ENCODE measurements around the gene MCTP1.
"Not testable (repeated sequence)": the region's sequence is repeated elsewhere in the genome, so short reads cannot be mapped to it uniquely, and the experiment has no call there.

Gene MCTP1

DNA sequence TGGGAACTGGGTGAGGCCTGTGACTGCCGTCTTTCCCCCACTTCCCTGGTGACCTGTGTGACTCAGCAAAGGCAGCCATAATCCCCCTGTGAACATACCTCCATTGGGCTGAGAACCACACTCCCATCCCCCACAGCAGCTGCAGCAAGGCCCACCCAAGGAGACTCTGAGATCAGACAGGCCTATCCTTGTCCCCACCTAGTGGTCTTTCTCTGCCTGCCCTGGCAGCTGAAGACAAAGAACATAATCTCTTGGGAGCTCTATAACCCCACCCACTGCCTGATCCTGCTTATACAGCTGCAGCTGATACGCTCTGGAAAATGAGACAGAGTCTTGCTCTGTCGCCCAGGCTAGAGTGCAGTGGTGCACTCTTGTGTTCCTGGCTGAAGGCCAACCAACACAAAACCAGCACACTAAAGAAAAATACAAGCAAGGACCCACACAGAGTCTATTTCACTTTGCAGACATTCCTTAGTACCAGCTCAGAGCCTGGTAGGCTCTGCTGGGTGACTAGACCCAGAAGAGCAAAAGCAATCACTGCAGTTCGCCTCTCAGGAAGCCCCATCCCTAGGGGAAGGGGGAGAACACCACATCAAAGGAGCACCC is 106.7 kb downstream of the MCTP1 start:
- no peak for DNase-seq (ENCODE audit: low spot score)

DNA sequence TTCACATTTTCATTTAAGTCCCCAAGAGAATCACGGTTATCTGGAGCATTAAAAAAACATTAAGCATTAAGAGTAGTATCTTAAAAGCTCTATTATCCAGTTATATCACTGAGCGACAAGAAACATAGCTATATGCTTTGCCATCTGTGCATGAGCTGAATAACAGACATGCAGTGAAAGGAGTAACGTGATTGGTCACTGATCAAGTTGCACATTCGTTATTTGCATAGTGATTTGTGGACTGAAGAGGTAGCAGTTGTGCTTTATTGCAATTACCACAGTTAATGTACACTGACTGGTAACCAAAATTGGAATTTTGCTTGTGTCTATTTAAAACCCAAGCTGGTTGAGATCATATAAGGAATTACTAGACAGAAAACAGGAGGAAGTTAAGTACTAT is 107.4 kb downstream of the MCTP1 start:
- DNase-seq (ENCODE audit: low spot score): no peak

DNA sequence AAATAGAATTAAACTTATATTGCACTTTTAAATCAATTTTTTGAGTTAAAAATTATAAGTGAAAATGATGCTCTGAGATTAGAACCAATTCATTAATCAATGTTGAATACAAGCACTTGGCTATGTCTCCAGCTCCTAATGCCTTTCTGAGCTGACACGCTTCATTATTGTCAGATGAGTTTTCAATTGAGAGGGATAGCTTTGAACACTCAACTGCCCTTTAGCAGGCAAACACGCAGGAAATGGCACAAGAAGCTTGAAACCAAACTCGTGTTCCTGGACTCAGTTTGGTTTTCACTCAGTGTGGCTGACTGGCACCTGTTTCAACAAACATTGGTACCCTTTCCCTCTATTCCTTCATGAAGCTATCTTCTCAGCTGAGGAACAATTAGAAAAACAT is 109.8 kb downstream of the MCTP1 start:
- DNase-seq (ENCODE audit: low spot score): no peak

DNA sequence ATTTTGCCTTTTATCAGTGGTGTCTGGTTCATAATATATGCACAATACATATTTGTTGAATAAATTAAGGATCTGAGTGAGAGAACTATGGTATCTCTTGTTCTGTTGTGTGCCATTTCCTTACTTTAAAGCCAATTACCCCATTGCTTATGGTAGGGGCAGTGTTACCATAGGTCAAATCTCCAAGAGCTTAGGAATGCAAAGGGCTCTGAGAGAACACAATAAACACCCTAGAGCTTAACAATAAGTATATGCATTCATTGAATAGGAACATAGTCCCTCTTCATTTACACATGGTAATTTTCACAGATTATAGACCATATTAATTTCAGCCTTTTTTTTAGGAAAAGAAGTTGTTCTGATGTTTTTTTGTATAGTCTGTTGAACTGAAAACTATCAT is 112.2 kb downstream of the MCTP1 start:
- no peak for DNase-seq (ENCODE audit: low spot score)

DNA sequence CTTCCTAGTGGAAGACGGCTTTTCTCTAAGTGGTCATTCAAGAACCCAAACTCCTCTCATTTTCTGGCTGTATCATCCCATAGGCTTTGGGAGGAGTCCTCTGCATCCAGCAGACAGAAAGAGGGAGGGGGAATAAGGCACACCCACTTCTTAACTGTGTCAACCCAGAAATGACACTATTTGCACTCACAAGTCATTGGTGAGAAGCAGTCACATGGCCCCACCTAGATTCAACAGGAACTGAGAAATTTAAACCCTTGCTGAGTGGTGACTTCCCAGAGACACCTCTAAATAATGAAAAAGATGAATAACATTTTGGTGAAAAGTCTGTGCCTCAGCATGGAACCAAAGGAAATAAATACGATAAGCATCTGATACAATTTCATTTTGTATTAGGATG is 120.0 kb downstream of the MCTP1 start:
- DNase-seq (ENCODE audit: low spot score): no peak

DNA sequence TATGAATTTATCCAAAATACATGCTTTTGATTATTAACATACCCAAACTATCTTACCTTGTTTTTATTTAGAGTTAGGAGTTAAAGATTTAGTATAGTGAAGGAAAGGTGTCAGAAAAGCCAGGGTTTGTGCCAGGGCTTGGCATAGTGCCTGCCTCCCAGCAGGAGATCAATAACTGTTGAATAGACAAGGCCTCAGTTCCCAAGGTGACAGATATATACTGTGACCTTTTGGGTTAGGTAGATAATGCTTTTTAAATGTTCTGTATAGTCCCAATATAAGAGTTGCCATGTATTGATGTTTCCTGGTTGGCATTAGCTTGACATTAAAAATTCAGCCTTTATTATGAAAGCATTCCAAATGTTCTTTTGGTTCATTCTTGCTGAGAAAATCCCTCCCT is 121.8 kb downstream of the MCTP1 start:
- DNase-seq (ENCODE audit: low spot score): no peak

DNA sequence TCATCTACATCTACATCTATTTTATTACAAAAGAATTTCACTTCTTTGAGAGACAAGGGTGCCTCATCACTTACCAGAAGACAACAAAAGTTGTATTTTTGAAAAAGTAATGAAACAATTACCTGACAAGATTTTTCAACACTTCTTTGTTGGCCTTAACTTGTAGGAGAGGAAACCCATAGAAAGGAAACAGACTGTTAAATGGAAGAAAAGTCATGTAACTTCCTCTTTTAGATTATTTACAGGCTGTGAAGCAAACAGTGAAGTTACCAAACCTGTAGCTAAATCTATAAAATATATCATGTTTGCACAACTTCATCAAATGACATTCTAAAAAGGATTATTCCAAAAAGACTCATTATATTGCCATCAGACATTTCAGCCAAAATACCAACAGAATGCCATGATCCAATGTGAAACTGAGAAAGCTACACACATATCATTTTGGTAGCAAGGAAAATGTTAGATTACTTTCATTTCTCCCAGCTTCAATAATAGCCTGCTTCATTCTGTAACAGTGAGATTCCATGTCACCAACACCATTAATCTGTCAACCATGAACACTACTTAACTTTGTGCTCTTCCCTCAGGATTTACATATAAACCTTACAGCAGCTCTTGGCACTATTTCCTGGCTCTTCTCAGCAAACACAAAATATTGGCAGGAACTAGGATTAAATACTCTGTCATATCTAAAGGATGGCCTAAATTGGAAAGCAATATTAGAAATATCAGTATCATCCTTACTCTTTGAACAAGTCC is 122.5 kb downstream of the MCTP1 start:
- DNase-seq (ENCODE audit: low spot score): no peak

DNA sequence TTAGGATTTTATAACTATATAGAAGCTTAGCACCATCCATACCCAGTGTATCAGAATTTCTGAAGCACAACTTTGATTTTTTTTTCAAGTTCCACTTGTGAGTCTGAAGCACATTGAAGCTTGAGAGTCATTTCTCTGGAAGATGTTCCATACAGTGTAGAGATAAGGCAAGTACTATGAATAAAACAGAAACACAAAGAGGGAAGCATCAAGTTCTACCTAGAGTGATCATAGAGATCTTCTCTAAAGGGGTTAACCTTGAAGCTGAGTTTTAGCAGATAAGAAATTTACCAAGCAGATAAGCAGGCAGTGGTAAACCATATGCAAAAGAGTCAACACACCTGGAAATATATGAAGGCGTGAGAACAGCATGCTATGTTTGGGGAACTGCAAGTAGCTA is 125.3 kb downstream of the MCTP1 start:
- no peak for DNase-seq (ENCODE audit: low spot score)

DNA sequence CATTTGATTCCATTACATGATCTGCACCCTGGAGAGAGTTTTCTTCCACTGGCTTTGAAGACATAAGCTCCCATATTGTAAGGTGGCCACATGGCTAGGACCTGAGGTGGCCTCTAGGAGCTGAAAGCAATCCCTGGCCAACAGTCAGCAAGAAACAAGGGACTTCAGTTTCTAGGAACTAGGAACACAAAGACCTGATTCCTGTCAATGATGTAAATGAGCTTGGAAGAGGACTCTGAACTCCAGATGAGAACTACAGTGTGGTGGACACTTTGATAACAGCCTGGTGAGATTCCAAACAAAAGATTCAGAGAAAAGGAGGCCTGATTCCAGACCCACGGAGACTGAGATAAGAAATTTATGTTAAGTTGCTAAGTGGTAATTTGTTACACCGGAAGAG is 129.0 kb downstream of the MCTP1 start:
- DNase-seq (ENCODE audit: low spot score): no peak

DNA sequence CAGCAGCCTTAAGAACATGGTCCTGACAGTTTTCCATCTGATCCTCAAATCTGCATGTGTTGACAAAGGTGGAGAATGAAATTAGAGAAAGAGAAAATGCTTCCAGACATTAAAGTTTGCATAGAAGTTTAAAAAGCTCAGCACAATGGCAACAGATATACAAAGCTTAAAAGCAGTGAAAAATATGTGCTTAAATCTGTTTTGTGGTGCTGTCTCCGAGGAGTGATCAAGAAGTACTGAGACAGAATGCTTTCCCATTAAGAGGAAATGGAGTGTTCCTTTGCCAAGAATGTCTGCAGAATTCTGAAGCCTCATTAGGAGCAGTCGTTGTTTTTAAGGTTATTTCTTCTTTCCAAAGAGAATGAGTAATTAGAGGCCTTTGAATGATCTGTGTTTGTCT is 131.4 kb downstream of the MCTP1 start:
- DNase-seq (ENCODE audit: low spot score): no peak

DNA sequence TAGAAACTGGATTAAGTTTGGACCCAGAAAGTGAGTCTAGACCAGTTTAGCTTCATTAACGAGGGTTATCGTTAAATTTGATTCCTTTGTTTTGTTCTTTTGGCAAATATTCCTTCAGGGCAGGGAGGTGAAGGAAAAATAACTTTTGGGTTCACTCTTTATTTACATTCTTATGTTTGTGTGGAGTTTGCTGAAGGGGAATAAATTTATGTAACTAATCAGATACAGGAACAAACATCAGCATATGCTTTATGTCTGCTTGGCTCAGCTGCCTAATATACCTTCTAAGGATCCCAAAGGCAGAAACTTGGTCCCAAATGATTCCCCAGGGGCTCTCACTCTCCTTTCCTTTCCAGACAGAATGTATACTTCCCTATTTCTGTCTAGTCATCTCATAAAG is 132.4 kb downstream of the MCTP1 start:
- no peak for DNase-seq (ENCODE audit: low spot score)

DNA sequence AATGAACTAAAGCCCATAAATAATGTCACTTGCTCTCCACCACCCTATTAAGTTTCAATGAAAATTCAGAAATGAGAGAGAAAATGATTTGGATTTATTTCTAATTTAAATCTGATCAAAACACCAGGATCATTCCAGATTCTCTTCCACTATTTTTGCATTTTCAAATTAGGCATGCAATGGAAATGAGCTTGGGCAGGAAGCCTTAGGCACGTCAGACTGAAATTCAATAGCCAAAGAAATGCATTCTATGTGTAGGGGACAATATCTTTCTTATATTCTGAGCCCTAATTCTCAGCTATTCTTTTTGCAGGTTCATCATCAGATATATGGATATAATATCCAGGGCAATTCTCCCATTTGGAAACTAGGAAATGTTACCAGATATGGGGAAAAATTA is 132.8 kb downstream of the MCTP1 start:
- DNase-seq (ENCODE audit: low spot score): no peak

DNA sequence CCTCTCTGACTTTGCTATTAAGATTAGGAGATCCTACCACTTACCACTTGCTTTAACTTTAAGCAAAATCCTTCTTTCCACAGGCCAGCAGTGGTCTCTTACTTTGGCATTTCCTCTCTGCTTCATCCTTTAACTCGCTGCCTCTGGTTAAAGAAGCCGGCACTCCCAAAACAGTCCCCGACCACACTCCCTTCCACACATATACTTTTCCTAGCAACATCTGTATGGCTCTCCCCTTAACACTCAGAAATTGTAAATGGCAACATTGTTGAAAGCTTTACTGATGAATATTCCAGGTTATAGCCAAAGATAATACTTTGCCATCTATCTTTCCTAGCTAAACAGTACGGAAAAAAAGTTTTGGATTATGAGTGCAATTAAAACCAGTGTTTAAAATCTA is 133.2 kb downstream of the MCTP1 start:
- DNase-seq (ENCODE audit: low spot score): no peak

DNA sequence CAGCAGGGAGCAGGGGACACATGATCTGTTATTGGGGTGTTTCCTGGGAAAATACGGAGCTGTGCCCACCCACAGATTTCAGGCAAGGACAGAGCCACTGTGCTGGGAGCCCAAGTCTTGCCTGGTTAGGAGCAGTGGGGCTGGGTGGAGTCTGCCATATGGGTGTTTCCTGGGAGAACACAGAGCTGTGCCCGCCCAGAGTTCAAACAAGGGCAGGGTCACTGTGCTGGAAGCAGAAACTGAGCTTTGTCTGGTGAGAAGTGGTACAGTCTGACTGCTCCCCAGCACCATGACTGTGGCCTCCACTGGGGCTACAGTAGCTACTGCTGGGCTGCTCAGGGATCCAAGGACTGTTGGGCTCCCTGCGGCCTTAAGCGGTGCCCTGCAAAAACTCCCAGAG is 135.5 kb downstream of the MCTP1 start:
- no peak for DNase-seq (ENCODE audit: low spot score)

DNA sequence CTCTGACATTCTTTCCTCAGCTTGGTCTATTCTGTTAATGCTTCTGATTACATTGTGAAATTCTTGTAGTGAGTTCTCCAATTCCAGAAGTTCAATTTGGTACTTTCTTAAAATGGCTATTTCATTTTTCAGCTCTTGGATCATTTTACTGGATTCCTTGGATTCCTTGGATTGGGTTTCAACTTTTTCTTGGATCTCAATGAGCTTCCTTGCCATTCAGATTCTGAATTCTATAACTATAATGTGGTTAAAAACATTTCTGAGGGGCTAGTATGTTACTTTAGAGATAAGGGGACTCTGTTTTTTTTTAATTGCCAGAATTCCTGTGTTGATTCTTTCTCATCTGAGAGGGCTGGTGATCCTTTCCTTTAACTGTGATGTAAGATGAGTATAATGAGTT is 136.4 kb downstream of the MCTP1 start:
- no peak for DNase-seq (ENCODE audit: low spot score)

DNA sequence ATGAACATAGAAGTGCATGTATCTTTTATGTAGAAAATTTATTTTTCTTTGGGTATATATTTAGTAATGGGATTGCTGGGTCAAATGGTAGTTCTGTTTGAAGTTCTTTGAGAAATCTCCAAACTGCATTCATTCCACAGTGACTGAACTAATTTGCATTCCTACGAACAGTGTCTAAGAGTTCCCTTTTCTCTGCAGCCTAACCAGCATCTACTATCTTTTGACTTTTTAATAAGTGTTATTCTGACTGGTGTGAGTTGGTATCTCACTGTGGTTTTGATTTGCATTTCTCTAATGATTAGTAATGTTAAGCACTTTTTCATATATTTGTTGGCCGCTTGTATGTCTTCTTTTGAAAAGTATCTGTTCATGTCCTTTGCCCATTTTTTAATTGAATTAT is 141.0 kb downstream of the MCTP1 start:
- not testable (repeated sequence) for DNase-seq (ENCODE audit: low spot score)

DNA sequence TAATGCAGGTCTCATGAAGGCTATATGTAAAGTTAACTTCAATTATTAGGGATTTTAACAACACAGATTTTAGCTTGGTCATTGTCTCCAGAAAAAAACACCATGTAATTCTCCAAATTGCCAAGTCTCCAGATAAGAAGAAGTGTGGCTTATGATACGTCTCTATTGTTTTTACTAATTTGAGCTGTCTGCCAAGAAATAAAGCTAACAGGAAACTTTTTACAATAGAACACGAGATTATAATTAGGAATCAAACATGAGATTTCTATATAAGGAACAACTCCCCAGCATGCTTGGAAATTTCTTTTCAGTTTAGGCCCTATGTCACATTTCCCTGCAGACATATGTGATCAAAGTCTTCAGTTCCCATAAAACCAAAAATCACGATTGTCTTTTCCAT is 142.7 kb downstream of the MCTP1 start:
- DNase-seq (ENCODE audit: low spot score): no peak

DNA sequence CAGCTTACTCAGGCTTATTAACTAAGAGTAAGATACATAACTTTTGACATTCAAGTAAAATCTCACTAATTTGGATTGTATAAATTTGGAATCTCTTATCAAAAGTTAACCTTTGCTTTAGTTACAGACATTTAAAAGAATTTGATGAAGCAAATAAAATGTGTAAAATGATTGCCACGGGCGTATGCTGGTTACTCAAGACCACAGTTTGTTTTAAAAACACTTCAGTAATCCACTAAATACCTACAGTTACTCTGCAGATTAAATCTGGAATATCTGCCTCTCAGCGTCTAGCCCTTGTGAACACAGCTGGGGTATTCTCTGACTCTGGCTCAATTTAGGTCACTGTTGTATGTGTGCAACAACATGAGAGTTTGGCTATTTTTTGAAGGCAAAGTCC is 143.8 kb downstream of the MCTP1 start:
- no peak for DNase-seq (ENCODE audit: low spot score)

DNA sequence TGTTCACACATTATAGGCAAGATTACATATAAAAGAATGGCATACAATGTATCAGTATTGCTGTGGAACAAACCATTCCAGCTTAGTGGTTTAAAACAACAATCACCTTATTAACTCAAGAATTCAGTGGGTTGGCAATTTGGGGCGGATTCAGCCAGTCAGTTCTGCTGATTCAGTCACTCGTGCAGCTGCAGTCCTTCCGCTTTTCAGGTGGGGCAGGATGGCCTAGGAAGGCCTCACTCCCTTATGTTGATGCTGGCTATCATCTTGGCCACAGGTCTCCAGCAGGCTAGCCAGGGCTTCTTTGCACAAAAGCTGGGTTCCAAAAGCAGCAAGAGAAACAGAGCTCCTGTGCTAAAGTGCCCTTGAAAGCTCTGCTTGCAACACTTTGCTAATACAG is 150.6 kb downstream of the MCTP1 start:
- DNase-seq (ENCODE audit: low spot score): no peak

DNA sequence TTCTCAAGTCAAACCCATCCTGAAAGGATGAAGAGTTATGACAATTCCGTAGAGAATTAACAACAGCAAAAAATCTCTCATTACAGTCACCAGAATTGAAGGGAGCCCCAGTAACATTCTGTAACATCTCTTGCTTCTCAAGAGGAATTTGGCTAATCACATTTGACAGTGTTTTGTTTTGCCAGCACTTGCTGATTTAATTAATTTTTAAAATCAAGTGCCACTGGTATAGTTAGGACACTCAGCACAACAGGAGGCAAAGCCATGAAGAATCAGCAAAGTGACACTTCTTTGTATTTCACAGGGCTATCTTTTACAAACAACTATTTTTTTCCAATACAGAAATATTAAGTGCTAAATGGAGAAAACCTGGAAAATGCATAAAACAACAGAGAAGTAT is 152.8 kb downstream of the MCTP1 start:
- DNase-seq (ENCODE audit: low spot score): no peak

DNA sequence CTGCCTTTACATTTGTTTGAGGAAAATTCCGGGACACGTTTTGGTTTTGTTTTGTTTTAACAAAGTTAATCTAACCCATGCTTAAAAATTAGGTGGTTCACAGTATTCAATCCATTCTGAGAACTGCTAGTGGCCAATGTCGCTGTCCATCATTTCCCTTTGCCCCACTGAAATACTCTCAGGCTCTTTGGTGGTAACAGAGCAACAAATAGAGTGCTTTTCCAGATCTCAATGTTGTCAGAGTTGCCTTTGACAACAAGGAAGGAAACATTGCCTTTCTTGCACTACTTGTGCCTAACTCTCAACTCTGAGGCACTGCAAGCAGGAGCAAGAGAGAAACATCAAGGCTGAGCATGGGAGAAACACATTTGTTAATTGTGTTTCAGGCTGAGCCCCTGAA is 154.0 kb downstream of the MCTP1 start:
- no peak for DNase-seq (ENCODE audit: low spot score)

DNA sequence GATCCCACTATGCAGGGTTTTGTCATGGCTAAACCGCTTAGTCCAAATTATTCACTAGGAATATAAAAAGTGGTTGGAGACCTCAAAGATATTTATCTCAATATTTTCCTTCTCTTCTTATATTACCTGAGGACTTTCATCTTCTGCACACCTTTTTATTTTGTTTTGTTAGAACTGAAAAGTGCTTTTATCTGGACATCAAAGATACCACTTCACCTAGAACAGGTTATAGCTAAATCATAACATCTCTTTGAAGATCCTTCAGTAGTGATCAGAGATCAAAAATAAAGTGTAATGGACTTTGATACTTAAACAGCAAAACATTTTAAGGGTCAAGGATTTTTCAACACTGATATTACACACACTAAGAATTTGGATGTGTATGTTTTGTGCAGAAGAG is 160.2 kb downstream of the MCTP1 start:
- no peak for DNase-seq (ENCODE audit: low spot score)

DNA sequence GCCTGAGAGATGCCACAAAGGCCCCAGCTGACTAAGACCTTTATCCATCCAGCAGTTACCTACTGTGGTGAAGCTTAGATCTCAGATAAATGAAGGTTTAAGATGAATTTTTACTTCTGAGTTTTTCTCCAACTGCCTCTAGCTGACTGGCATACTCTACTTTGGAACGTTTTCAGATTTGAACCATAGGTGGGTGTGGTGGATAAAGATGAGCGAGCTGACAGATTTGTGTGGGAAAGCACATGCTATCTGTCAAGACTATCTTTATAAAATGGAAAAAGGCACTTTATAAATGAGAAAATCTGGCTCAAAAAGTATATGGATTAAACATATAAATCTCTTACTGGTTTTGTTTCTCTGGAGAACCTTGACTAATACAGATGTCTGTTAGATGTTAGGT is 160.8 kb downstream of the MCTP1 start:
- no peak for DNase-seq (ENCODE audit: low spot score)

DNA sequence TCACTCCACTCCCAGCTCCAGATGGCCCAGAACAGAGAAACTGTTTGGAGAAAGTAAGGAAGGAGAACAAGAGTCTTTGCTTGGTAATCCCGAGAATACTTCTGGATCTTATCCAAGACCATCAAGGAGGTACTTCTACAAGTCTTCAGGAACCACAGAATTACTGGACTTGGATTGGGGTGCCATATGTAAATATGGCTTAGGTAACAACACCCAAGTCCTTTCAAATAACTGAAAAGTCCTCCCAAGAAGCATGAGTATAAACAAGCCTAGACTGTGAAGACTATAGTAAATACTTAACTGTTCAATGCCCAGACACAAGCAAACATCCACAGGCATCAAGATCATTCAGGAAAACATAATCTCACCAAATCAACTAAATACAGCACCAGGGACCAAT is 170.0 kb downstream of the MCTP1 start:
- DNase-seq (ENCODE audit: low spot score): no peak
